ENCODE measurements around the gene AFAP1L2. TPM values are rescaled to one million over a fixed set of nuclear protein-coding genes. Genes with fewer than 3 reads are reported as not detected.

AFAP1L2 gene
- total and polyA plus RNA-seq, 9 of the 15 experiments (the other 6 are each of a cell fraction or from before 2014, with no cell fraction given), result 0.07 TPM; not detected in 8

GRCh38 chr10:114256008-114256765, 148.1 kb downstream of the AFAP1L2 start (continued):
- TF ChIP-seq FOXP4 (CRISPR knock-in tag; IDR thresholded peaks at IDR 0.05; ENCODE audit: borderline replicate concordance), result no peak

GRCh38 chr10:114255227-114255626, 149.1 kb downstream of the AFAP1L2 start:
- ChIA-PET CTCF (ENCODE audit: low intra/inter-chr PET ratio) (no interaction called here), POLR2A (no interaction called here)
- Histone ChIP-seq H3K9ac (ENCODE audit: insufficient read depth in 1 of 2, low read depth in 2 of 2, low read length in 2 of 2) (no peak overlapping the region), H4K20me1 (replicated peaks; ENCODE audit: control insufficient read depth, insufficient read depth, low read length) (no peaks in the 10 kb centered on the region), H3K9me1 (ENCODE audit: control insufficient read depth, insufficient read depth, low read length) (no peaks in the 10 kb centered on the region), H3K4me3 (no peak overlapping the region), H3K27me3 (ENCODE audit: control insufficient read depth in 2 of 2, insufficient read depth in 2 of 2, low read length in 2 of 2) (no peaks in the 10 kb centered on the region), H3K27ac (ENCODE audit: extremely low read depth, low read depth, low read length) (no peak overlapping the region), H3K4me2 (ENCODE audit: insufficient read depth, low read length) (no peak overlapping the region), H3K79me2 (ENCODE audit: control insufficient read depth, insufficient read depth, low read length) (no peaks in the 10 kb centered on the region), H2AFZ (ENCODE audit: low read depth, low read length) (no peak overlapping the region), H3K36me3 (ENCODE audit: control insufficient read depth, insufficient read depth, low read length) (no peaks in the 10 kb centered on the region), H3K4me1 (replicated peaks in 1 of 2; ENCODE audit: control insufficient read depth in 2 of 2, insufficient read depth in 2 of 2, low read length in 2 of 2) (no peaks in the 10 kb centered on the region), H3K9me3 (replicated peaks; ENCODE audit: control insufficient read depth, insufficient read depth, low read depth, low read length) (no peaks in the 10 kb centered on the region)
- TF ChIP-seq BMI1 (IDR thresholded peaks at IDR 0.05; ENCODE audit: low read length), result no peak
- TF ChIP-seq NFYB (IDR thresholded peaks at IDR 0.05; ENCODE audit: extremely low read depth, insufficient read length), result peak; percentile 19
- in situ Hi-C loops (cut with MboI), result no loop called here
- no peak for FAIRE-seq
- no TSS peak for BruUV-seq (replicated peaks)
- no peak for ATAC-seq
- peak in 3 of 4 experiments; percentile 20 to 26 (median 23) for DNase-seq (ENCODE audit: extremely low read depth in 1 of 4, low spot score in 3 of 4)
- 0% methylated on average over 1 of the region's 1 CpG for WGBS (ENCODE audit: insufficient coverage, low coverage, missing lambda C conversion rate)
- intact Hi-C loops (cut with micrococcal nuclease), result no loop called here

All from K562 (cell line).